ENCODE data around the gene TRIP10. TPM values are rescaled to one million over a fixed set of nuclear protein-coding genes. Genes with fewer than 3 reads are reported as not detected.
A peak's percentile ranks its signal among the peaks of the same experiment; 100 is the strongest.
"Not testable (repeated sequence)": the region's sequence is repeated elsewhere in the genome, so short reads cannot be mapped to it uniquely, and the experiment has no call there.

The TRIP10 gene
- total RNA-seq, 1 donor from 2014 or later = 31.2 TPM

GRCh38 chr19:6753178-6754031 lies 13.9 kb downstream of the TRIP10 start:
- H3K27me3 ChIP-seq (ENCODE audit: control insufficient read depth, insufficient read depth, low read length) = no peaks in the 10 kb centered on the region
- peak overlapping the region; percentile 2 for H3K4me3 ChIP-seq (ENCODE audit: low read depth, low read length)
- H3K36me3 ChIP-seq (ENCODE audit: control insufficient read depth, insufficient read depth, low read length) = no peaks in the 10 kb centered on the region
- DNase-seq (ENCODE audit: low read depth) = no peak
- peak; percentile 40 for TF ChIP-seq CTCF (IDR thresholded peaks at IDR 0.05; ENCODE audit: insufficient read depth, low read length, poor library complexity, severe bottlenecking)

GRCh38 chr19:6754136-6754535 lies 14.7 kb downstream of the TRIP10 start:
- no peak overlapping the region for H3K4me3 ChIP-seq (ENCODE audit: low read depth, low read length)
- no peaks in the 10 kb centered on the region for H3K36me3 ChIP-seq (ENCODE audit: control insufficient read depth, insufficient read depth, low read length)
- TF ChIP-seq CTCF (IDR thresholded peaks at IDR 0.05; ENCODE audit: insufficient read depth, low read length, poor library complexity, severe bottlenecking) = no peak
- no peak for DNase-seq (ENCODE audit: low read depth)
- H3K27me3 ChIP-seq (ENCODE audit: control insufficient read depth, insufficient read depth, low read length) = no peaks in the 10 kb centered on the region

- Histone ChIP-seq H3K4me3 (ENCODE audit: low read depth, low read length) (no peak overlapping the region), H3K27me3 (ENCODE audit: control insufficient read depth, insufficient read depth, low read length) (no peaks in the 10 kb centered on the region), H3K36me3 (ENCODE audit: control insufficient read depth, insufficient read depth, low read length) (no peaks in the 10 kb centered on the region)
- no peak for DNase-seq (ENCODE audit: low read depth)
- no peak for TF ChIP-seq CTCF (IDR thresholded peaks at IDR 0.05; ENCODE audit: insufficient read depth, low read length, poor library complexity, severe bottlenecking)
Observed at GRCh38 chr19:6754653-6755463, 15.4 kb downstream of the TRIP10 start.

- no peaks in the 10 kb centered on the region for H3K27me3 ChIP-seq (ENCODE audit: control insufficient read depth, insufficient read depth, low read length)
- no peak for TF ChIP-seq CTCF (IDR thresholded peaks at IDR 0.05; ENCODE audit: insufficient read depth, low read length, poor library complexity, severe bottlenecking)
- H3K36me3 ChIP-seq (ENCODE audit: control insufficient read depth, insufficient read depth, low read length) = peaks cover 1% of the 10 kb centered on the region
- DNase-seq (ENCODE audit: low read depth) = no peak
- H3K4me3 ChIP-seq (ENCODE audit: low read depth, low read length) = no peak overlapping the region
Observed at GRCh38 chr19:6760606-6761005, 21.1 kb downstream of the TRIP10 start.

GRCh38 chr19:6761053-6761676 lies 21.7 kb downstream of the TRIP10 start:
- TF ChIP-seq CTCF (IDR thresholded peaks at IDR 0.05; ENCODE audit: insufficient read depth, low read length, poor library complexity, severe bottlenecking) = no peak
- no peak for DNase-seq (ENCODE audit: low read depth)
- Histone ChIP-seq H3K4me3 (ENCODE audit: low read depth, low read length) (no peak overlapping the region), H3K27me3 (ENCODE audit: control insufficient read depth, insufficient read depth, low read length) (no peaks in the 10 kb centered on the region), H3K36me3 (ENCODE audit: control insufficient read depth, insufficient read depth, low read length) (peaks cover 1% of the 10 kb centered on the region)

GRCh38 chr19:6762253-6762797 lies 22.8 kb downstream of the TRIP10 start:
- H3K36me3 ChIP-seq (ENCODE audit: control insufficient read depth, insufficient read depth, low read length); H3K4me3 ChIP-seq (ENCODE audit: low read depth, low read length); H3K27me3 ChIP-seq (ENCODE audit: control insufficient read depth, insufficient read depth, low read length); DNase-seq (ENCODE audit: low read depth): not testable (repeated sequence)

Data from kidney epithelial cell (primary cell).